Activated CD4-positive, CD25-positive, alpha-beta regulatory T cell treated with anti-CD3 and anti-CD28 coated beads, Interleukin-2, amount 50 U/mL, for 16 hours (primary cell): ENCODE data around the gene SDR39U1.

Source experiments
- DNase-seq: peaks from one replicate; pipeline ENCODE4 v3.0.0-alpha.2; 2020; ENCODE audit warnings: low read depth, low spot score

The SDR39U1 gene

DNA sequence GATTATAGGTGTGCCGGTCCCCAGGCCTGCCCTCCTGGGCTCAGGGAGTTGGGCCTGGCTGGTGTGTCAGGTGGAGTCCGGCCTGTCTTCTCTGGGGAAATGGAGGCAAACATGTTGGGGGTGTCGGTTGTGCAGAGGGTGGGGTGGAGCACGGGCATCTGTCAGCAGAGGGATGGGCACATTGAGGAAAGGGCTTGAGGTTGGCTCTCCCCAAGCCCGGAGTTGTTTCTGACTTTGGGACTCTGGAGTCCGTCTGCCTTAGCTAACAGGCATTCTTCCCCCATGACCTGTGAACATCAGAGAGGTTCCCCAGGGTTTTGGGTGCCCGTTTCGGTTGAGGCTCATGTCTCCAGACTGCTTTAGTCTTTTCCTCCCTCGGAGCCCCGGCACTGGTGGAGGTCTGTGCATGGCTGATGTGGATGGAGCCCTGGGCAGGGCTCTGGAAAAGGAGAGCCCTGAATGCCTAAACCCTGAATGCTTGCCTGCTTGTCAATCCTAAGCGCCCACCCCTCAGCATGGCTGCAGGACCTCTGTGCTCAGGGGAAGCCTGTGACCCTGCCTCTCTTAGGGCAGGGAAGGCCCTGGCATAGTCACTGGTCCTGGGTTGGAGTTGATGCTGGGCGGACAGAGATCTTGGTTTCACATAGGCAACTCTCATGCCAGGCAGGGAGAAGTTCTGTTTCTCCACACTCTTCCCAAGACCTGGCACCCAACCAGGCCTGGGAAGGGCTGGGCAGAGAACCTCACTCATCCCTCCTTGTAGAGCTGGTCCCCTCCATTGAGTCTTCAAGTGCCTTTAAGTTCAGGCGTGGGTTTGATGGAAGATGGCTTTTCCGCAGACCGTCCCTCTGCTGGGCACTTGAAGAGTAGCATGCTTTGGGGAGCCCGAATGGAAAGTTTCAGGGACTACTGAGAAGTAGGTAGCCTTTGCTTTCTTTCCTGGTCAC is 30.9 kb downstream of the SDR39U1 start:
- DNase-seq, result no peak

DNA sequence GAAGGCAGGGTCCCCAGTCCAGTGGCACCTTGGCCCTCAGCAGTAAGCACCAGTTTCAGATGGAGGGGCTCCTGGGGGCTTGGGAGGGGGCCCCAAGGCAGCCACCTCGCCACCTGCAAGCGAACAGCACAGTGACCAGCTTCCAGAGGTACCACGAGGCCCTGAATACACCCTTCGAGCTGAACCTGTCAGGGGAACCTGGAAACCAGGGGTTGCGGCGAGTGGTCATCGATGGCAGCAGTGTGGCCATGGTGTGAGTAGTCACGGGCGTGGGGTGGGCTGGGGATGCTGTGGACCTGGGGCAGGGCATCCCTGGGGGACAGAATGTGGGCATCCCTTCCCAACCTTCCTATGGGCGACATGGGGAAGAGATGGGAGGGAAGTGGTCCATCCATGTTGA is 32.6 kb downstream of the SDR39U1 start:
- DNase-seq, result no peak

DNA sequence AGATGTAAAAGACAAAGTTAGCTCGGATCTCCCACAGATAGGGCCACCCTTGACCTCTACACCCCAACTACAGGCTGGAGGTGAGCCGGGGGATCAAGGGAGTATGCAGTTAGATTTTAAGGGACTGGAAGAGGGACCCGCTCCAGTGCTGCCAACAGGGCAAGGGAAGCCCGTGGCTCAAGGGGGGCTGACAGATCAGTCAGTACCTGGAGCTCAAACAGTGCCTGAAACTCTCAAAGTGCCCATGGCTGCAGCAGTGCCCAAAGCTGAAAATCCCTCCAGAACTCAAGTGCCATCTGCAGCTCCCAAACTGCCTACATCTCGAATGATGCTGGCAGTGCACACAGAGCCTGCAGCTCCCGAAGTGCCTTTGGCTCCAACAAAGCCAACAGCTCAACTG is 33.4 kb downstream of the SDR39U1 start:
- no peak for DNase-seq

DNA sequence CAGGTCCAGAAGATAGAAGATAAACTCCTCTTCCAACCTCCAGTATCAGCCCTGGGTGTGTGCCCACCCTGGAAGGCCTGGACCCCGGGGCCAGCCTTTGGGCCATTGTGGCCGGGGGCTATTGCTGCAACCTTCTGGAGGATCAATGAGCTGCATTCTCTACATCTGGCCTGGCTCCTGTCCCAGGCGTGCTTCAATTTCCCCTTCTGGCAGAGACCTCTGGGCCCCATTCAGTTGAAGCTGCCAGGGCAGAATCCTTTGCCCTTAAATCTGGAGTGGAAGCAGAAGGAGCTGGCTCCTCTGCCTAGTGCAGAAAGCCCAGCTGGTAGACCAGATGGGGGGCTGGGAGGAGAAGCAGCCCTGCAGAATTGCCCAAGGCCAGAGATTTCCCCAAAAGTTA is 33.8 kb downstream of the SDR39U1 start:
- no peak for DNase-seq

DNA sequence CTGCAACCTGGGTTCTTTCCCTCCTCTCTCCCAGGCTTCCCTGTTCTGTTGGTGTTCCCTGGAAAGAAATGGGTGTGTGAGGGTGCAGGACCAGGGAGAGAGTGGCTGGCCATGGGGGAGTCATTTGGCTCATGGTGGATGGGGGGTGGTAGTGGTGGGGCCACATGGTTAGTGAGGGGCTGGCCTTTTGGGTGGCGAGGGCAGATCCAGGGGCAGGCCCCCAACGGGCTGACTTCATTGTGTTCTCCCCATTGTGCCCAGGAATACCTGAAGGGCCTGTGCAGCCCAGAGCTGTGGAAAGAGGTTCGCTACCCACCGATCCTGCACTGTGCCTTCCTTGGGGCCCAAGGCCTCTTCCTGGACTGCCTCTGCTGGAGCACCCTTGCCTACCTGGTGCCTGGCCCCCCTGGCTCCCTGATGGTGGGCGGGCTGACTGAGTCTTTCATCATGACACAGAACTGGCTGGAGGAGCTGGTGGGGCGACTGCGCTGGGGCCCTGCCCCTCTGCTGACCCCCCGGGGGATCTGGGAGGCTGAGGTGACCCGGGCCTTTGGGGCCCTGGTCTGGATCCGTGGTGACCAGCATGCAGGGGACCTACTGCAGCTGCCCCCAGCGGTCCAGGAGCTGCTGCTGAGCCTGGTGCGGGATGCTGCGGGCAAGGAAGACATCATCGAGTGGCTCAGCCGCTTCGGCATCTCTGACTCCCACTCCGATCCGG is 34.8 kb downstream of the SDR39U1 start:
- no peak for DNase-seq

DNA sequence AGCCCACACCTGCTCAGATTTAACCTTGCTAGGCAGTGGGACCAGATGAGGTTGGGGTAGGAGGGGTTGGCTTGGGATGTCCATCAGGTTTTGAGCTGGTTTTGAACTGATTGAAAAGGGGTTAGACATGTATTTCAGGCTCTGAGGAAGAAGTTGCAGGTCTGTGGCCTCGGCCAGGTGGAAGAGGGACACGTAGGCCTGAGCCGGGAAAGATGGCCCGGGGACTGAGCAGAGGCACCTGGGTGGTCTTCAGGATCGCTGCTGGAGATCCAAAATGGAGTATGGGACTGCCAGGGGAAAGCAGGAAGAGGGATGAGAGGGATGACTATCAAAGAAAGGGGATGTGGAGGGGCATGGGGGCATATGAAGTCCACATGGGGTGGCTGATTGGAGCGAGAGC is 36.2 kb downstream of the SDR39U1 start:
- DNase-seq, result no peak

DNA sequence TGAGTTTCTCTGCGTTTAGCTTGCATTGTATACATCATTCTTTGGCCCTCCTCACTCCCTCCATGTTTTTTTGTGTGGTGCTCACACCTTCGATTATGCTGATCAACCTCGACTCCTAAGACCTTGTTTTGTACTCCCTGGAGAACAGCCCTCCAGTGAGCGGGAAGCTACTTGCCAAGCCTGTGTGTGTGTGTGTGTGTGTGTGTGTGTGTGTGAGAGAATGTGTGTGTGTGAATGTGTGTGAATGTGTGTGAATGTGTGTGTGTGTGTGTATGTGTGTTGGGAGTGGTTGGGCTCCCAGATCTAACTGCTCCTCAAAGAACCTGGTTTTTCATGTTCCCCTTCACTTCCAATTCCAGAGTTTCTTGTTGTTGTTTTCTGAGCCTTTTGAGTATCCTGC is 37.8 kb downstream of the SDR39U1 start:
- DNase-seq, result no peak

DNA sequence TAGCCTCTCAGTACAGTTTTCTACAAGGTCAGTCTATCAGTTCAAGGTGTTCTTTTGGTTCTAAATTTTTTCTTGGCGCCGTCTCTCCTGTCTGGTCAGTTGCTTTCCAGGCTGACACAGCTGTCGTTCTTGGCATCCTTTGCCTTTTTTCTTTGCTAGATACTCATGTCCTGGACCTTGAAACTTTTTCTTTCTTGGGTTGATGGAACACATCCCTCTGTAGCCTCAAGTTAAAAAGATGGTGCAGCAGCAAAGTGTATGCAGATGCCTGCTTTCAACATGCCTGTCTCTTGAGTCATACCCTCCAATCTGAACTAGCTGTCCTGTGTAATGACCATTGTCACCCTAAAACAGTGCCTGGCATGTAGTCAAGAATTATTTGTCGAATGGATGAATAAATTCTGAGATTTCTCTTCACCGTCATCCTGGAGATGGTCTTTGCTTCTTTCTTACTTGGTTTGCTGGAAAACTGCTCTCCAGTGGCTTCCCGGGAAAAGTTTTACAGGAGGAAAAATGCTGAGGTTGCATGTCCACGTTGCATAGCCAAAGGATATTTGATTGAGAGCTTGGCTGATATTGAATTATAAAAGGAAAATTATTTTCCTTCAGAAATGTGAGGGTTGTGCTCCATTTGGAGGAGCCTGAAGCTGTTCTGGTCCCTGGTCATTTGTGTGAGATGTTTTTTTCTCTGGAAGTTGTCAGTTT is 39.1 kb downstream of the SDR39U1 start:
- no peak for DNase-seq

DNA sequence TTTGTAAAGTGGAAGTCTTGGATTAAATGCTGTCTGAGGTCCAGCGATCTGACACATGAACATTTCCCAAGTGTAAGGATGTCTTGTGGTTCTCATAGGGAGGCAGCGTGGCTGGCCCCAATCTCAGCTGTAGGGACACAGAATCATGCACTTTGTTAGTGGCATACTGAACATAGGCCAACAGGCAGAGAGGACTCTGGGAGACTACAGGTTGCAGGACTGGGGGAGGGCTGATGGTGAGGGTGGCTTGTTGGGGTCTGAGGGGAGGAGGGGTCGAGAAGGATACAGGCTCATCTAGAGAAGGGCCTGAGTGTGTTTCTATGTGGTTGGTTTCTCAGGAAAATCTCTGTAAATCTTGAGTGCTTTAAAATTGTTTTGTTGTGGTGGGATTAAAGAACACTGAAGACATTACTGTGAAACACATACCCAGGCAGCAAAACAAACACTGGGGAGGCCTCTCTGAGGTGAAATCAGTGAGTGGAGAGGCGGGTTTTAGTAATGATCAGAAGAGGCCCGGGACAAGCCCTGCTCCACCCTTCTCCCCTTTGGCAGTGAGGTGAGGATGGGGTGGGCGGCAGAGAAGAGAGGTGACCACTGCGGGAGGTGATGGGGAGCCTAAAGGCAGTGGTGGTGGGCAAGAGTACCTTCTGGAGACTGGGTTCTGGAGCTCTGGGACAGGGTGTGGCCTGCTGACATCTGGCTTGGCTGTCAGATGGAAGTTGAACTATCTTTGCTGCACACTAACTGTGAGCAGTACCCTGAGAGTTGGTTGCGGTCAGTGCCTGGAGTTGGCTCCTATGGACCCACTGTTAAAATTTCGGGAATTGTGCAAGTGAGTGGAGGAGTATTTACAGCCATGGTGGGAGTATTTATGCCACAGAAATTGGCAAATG is 40.5 kb downstream of the SDR39U1 start:
- no peak for DNase-seq

DNA sequence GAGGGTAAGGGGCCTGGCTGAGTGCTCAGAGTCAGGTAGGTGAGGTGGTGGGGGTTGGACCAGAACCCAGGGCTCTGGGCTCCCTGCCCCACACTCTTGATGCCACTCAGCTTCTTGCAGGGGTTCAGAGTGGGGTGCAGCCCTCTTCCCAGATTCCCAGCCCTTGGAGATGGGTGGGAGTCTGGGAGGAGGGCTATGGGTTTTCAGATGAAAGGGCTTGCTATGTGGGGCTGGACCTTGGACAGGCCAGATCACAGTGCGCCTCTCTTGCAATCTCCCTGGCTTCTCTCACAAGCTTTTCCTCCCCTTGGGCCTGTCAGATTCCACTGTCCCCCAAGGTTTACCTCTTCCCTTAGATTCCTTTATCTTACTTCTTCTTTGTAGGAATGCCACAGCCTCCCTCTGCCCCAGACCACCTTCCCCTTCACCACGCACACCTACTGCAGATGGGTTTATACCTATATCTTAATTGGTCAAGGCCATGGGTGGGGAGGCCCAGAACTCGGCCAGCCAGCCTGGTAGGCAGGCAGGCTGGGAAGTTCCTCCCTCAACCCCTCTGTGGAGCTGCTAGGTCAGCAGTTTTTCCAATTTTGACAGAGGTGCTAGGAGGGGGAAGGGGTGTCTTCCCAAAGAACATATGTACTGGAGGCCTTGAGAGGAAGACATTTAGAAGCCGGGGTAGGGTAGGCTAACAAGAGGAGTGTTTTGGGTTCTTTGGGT is 42.4 kb downstream of the SDR39U1 start:
- DNase-seq, result no peak

DNA sequence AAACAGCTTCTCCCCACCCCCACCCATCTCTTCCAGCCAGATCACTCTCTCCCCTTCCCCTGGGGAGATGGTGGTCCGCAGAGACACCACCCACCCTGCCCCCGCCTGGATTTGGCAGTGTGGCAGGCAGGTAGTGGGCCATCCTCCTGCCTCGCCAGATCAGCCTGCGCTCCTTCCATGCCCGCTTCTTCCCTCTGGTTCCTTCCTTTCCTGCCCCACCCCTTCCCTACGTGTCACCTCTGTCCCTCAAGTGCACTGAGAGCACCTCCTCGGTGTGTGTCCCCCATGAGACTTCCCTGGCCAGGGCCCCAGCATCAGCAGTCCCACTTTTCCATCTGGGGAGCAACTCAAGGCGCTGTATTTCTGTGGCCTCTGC is 43.1 kb downstream of the SDR39U1 start:
- no peak for DNase-seq

DNA sequence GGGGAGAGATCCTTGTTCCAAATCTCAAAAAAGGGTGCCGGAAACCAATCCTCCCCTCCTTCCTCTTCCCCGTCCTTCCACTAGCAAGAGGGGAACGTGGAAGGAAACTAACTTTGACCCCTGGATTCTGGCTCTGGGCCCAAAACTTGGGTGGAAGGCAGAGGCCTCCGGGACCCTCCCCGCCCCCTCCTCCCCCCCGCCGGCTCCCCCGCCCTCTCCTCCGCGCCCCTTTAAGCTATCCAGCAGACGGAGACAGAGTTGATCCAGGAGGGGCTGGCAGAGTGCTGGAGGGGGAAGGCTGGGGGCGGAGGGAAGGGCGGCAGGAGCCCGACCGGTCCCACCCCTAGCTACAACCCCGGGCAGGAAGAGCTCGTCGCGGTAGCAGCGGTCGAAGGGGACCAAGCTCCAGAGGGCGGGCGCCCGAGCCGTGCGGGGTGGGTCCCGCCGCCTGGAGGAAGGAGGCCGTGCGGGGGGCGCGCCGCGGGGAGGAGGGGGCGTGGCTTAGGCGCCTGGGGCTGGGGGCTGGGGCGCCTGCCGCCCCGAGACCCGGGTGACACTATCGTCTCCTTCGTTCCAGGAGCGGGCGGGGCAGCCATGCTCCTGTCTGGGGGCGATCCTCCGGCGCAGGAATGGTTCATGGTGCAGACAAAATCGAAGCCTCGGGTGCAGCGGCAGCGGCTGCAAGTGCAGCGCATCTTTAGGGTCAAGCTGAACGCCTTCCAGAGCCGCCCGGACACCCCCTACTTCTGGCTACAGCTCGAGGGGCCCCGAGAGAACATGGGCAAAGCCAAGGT is 43.7 kb downstream of the SDR39U1 start, which contains the start of gene NYNRIN:
Gene NYNRIN, plus strand, starts transcription at position 351 of the 794 bp plus-strand sequence. Its CDS starts 244 bp downstream, at position 595.
- no peak for DNase-seq

DNA sequence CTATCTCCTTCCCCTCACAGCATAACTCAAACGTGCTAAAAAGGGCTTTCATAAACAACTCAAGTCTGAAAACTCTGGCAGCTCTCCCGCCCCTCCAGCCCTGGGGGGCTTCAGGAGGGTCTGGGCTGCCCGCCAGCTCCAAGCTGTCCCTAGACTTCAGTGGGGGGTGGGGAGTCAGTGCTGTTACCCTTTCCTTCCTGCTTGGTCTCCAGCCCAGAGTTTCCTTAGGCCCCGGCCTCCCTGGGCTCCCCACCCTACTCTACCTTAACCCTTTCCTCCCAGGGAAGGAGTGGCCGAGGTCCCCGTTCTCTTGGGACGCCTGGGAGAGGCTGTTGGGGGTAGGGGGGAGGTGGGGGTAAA is 44.3 kb downstream of the SDR39U1 start:
- no peak for DNase-seq

DNA sequence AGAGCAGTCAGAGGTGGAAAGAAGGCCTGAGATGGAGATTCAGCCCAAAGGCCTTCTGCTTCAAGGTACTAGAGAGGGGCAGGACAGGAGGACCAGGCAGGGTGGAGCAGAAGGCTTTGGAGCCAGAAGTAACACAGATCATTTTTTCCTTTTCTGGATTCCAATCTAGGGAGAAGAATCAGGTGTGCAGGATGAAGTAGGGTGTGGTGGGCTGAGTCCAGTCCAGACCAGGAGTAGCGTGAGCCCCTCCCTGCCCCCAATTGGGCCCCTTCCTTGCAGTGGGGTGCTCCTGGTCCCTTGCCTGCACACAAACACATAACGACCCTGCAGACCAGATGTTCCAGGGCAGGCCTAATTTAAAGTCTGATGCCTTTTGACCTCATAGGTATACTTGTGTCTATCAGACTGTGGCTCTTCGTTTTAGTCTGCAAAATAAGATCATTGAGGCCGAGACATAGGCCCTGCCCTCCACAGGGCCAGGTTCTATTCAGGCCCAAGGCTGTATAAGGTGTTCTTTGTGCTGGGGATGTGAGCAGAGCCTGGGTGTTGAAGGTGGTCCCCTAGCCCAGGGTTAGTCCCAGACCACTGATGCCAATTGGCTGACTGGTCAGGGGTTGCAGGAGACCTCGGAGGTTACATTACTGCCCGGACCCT is 44.8 kb downstream of the SDR39U1 start:
- no peak for DNase-seq

DNA sequence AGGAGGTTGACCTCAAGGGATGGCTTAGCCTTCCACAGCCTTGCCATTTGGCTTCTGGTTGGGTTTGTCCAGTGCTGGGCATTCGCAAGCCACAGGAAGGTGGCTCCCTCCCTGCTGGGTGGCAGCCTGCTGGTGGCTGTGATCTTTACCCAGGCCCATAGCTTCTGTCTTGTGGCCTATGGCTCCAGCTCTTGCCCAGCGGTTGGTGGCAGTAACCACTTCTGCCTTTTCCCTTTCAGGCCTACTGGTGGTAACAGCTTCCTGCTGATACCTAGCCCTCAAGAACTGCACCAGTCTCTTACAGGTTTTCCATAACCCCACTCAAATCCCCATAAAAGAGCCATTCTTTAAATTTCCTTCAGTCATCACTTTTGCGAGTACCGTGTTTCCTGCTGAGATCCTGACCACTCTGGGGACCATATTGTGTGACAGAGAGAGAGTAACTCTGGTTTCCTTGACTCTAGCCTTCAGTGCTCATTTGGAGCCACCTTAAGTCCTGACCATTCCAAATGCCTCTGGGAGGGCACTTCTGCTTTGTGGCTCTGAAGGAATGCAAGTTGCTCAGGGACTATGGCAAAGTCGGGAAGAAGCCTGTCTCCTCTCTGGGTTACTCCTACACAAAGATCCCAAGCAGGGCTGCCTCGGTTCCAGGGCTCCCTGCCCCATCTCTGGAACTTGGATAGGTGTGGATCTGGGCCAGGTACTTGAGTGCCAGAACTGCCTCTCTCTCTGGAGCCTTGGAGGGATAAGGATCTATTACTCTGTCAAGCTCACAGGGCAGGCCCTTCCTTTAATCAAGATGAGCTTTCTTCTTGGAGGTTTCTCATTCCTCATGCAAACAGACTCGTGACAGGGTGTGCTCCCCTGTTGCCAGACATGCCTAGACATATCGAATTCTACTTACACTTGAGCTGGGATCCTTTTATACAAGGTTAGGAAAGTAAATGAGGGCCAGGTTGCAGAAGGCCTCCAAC is 46.7 kb downstream of the SDR39U1 start:
- DNase-seq, result no peak

DNA sequence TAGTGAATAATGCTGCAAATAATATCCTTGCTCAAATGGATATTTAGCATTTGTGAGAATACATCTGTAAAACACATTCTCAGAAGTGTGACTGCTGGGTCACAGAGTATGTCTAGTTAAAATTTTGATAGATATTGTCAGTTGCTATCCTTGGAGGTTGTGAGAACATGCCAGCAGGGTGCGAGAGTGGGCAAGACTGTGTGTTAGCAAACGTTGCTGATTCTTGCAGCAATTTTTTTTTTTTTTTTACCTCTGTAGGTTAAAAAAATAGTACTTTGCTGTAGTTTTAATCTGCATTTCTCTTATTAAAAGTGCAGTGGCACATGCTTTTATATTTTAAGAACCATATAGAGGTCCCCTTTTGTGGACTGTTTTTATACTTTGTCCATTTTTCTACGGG is 48.3 kb downstream of the SDR39U1 start:
- DNase-seq, result no peak

DNA sequence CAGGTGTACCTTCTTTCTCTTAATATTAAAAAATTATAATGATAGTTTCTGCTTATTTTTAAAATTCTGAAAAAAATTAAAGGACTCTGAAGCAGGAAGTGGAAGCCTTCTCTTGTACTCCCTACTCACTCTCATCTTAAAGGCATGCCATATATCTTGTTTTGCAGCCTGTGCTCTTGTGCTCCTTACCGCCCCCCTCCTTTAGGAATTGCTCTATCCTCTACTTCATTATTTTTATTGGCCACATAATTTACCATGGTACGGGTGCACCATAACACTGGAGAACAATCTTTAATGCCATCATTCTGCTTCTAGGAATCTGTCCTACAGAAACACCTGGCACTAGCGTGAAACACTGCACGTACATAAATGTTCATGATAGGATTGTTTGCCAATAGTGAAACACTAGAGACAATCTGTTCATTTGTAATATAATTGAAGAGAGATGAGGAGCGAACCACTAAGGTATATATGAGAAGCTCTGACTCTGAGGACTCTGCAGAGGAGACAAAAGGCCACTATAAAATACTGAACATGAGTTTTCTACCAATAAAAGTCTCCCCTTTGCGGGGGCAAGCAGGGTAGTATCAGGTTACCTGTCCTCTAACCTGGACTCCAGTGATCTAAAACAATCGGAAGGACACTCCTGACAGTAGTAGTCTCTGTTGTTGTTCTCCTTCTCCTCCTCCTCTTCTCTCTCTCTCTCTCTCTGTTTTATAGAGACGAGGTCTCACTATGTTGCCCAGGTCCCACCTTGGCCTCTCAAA is 50.1 kb downstream of the SDR39U1 start:
- DNase-seq, result no peak
